HG02642 (cell line): Measurements from ENCODE around the gene DAB2IP.
"Not testable (repeated sequence)": the region's sequence is repeated elsewhere in the genome, so short reads cannot be mapped to it uniquely, and the experiment has no call there.

ENCODE experiments used
- ATAC-seq: cut with Tn5 transposase; IDR thresholded peaks from one replicate; pipeline ENCODE4 v1.9.1; 2021; ENCODE audit warnings: mild to moderate bottlenecking; ENCODE audit not compliant: unreplicated experiment, poor library complexity

The DAB2IP gene

DNA sequence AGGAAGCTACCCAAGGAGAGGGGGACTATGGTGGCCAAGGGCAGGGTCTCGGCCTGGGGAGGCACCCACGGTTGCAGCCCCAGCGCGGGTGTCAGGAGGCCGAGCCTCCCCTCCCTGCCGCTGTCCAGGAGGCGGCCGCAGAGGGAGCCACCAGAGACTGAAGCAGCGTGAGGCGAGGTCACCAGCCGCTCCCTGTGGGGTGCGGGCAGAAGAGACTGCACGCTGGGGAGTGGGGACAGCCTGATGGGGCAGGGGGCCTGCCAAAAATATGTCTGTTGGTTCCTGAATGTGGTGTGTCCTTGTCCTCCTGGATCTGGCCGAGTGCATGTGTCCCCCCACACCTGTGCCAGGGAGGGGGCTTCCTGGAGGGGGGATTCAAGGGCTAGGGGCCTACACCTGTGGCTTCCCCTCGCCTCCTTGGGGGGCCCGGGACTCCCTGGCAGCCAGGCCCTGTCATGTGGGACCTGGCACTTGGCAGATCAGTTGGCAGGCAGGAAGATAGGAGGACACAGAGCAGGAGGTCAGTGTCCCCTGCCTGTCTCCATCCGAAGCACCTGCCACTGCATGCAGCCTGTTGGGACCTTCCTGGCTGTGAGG is 131.2 kb downstream of the DAB2IP start:
- no peak for ATAC-seq

DNA sequence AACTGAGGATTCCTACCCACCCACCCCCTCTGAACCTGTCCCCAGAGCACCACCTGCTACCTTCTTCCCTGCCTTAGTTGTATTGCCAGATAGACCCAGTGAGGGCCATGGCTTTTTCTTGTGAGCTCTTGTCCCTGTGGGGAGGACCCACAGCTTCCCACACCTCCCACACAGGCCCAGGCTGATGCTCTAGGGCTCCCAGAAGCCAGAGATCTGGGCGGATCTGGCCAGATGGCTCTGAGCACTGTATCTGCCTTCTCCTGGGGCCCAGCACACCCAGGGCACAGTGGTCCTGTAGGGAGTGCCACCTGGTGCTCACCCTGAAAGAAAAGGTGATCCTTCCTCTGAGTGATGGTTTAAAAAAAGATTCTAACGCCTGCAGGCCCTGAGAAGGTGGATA is 131.7 kb downstream of the DAB2IP start:
- ATAC-seq, result no peak

DNA sequence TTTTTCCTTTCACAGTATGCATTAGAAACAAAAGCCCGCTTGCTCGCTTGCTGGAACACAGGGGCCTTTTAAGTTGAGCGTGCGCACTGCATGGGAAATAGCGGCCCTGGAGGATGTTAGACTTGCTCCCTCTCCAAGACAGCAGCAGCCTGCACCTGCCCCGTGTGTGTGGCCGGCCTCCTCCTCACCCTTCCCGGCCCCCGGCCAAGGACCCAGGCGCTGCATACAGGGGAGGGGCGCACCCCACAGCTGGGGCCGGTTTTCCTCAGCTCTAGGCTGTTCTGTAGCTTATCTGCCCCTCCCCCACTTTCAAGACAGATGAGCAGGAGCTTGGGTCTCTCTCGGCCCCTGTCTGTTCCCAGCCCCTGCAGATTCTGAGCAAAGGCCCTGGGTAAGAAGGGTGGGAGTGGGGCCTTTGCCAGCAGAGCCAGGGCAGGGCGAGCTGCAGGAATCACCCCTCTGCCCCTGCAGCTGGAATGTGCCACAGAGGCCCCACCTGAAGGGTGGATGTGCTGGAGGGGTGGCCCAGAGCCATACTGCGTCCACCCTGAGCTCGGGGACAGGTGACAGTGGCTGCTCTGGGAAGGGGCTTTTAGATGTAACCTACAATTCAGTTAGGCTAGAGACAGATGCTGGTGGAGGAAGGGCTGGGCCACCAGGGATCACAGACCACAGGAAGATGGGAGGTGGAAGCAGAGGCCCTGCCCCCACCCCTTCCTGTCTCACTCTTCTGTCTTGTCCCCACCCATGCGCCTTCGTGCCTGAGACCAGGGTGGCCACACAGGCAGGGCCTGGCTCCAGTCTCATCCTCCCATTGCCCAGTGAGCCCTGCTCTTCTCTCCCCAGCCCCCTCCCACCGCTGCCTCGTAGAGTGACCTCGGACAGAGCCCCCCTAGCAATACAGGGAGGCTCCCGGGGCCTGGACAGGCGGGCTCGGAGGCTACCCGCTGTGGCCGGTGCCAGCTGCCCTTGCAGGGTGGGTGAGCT is 132.4 kb downstream of the DAB2IP start:
- ATAC-seq, result no peak

DNA sequence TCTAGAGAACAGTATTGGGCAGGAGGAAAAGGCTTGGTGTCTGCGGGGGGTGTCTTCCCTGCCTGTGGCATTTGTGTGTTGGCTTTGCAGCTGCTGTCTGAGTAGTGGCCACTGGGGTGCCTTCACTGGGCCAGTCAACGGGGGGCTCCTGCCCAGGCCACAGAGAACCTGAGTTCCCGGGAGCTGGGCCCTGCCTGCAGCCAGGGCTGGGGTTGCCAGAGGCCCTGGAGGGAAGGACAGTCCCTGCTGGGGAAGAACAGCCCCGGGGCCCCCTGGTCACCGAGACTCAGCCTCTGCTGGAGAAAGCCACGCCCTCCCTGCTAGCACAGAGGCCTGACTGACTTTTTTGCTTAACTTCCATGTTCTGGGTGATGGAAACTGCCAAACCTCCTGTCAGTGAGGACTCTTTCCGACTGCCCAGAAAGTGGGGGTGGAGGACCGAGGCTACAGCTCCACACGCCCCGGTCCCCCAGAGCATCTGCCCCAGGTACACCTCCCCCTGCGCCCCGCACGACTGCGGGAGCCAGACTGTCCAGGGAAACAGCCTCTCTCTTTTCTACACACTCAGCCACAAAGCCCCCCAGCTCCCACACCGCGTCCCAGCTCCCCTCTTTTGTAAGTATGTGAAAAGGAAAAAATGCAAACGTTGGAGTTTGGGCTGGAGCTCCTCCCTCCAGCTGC is 133.4 kb downstream of the DAB2IP start:
- ATAC-seq, result no peak

DNA sequence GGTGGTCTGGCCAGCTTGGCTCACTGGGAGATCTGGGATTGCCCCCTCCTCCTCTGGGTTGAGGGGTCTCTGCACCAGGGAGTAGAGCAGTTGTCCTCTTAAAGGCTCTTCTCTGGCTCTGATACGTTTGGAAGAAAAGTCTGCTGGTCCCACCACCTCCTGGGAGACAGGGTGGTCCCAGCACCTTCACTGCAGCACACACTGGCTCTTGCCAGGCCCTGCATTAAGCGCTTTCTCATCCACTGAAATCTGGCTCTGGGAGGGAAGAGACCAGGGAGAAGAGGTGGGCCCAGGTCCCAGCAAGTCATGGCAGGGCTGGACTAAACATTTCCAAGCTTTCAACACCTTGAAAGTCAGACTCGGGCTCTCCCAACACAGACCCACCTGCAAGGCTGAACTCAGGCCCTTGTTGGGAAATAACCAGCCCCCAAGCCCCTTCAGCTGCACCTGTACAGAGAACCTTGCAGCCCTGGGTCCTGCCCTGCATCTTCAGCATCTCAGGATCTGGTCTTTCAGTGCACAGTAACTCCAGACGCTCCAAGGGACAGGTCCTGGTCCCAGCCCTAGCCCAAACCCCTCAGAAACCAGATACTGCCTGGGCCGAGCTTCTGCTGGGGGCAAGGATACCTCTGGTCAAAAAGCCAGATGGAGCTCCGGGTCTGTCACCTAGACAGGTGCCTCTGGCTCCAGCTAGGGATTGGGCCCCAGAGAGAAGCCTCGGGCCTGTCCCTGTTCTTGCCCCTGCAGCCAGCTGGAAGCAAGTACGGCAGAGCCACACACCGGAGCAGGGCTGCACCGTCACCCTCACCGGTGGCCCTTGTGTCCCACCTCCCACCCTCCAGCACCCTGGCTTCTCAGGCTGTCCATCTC is 134.5 kb downstream of the DAB2IP start:
- ATAC-seq, result no peak

DNA sequence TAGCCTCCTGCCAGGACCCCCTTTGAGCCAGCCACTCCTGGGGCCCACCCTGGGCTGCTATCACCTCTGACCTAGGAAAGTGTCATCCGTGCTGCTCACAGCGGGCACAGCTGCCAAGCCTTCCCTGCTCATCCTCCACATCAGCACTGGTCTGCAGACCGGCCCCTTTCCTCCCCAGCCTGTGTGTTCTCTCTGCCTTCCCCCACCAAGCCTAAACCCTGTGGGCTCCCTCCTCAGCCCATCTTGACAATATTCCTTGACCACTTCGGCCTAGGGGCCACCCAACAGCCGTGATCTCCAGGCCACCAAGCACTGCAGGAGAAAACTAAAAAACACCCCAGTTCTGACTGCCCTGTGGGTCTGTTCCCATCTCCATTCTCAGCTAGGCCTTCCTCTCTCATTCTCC is 135.1 kb downstream of the DAB2IP start:
- no peak for ATAC-seq

DNA sequence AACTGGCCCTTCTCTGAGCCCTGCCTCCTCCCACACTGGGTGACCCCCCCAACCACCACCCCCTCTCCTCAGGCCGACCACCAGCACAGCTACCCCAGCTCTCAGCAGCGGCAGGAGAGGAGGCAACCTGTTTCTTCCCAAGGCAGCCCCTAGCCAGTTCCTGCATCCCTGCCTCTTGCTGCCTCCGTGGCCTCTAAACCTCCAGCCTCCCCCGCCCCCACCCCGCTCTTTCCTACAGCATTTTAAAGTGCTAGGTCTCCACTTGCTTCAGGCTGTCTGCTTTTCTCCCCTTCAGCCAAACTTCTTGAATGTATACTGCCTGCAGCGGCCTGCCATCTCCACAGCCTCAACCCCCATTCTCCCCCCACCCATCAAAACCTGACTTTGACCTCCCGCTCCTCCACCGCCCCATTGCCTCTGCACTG is 135.6 kb downstream of the DAB2IP start:
- ATAC-seq, result no peak

DNA sequence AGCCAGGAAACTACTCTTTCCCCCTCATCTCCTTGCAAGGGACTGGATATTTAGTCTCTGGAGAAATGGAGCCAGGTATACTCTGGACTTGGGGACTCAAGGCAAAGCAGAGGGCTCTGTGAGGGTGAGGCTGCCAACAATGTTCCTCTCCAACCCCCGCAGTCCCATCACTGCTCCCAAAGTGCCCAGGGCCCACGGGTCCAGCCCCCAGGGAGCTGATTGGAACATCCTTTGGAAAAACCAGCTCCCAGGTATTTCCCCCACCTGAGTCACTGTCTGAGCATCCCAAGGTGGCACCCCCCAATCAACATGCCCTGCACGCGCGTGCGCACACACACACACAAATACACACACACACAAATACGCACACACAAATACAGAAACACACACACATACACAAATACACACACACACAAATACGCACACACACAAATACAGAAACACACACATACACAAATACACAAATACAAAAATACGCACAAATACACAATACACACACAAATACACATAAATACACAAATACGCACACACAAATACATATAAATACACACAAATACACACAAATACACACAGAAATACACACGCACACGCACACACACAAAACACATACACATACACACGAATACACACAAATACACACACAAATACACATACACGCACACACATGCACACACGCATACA is 137.4 kb downstream of the DAB2IP start:
- ATAC-seq, result no peak

DNA sequence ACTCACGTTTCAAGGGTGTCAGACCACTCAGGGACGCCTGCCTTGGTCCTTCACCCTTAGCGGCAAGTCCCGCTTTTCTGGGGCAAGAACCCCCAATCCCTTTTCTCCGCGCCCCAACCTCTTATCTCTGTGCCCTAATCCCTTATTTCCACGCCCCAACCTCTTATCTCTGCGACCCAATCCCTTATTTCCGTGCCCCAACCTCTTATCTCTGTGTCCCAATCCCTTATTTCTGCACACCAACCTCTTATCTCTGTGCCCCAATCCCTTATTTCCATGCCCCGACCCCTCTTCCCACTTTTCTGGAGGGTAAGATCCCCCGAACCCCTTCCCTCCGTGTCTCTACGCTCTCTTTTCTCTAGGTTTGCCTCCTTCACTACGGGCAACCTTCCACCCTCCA is 139.4 kb downstream of the DAB2IP start:
- ATAC-seq, result no peak

DNA sequence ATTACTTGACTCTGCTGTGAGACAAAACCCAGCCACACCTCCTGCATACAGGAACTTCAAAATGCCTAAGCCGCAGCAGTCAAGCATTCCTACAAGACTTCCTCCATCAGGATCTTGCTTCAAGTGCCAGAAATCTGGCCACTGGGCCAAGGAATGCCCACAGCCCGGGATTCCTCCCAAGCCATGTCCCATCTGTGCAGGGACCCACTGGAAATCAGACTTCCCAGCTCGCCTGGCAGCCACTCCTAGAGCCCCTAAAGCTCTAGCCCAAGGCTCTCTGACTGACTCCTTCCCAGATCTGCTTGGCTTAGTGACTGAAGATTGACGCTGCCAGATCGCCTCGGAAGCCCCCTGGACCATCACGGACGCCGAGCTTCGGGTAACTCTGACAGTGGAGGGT is 141.0 kb downstream of the DAB2IP start:
- not testable (repeated sequence) for ATAC-seq

DNA sequence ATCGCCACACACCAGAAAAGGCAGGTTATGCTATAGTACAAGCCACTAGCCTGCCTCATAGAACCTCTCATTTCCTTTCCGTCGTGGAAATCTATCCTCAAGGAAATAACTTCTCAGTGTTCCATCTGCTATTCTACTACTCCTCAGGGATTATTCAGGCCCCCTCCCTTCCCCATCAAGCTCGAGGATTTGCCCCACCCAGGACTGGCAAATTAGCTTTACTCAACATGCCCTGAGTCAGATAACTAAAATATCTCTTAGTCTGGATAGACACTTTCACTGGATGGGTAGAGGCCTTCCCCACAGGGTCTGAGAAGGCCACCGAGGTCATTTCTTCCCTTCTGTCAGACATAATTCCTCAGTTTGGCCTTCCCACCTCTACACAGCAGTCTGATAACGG is 142.9 kb downstream of the DAB2IP start:
- ATAC-seq, result not testable (repeated sequence)

DNA sequence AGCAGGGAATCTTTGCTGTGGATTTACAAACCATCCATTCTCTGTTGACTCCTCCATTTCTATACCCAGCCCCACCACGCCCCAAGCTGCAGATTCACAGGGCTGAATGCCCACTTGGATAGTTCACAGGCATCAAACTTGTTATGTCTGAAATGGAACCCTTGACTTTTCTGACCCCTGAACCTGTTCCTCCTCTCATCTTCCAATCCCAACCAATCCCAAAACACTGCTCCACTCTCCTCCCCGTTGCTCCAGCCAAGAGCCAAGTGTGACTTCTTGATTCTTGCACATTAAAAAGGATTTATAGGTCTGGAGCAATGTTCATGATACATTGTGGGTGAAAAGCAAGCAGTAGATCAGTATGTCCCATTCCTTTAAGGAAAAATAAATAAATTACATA is 145.6 kb downstream of the DAB2IP start:
- ATAC-seq, result no peak

DNA sequence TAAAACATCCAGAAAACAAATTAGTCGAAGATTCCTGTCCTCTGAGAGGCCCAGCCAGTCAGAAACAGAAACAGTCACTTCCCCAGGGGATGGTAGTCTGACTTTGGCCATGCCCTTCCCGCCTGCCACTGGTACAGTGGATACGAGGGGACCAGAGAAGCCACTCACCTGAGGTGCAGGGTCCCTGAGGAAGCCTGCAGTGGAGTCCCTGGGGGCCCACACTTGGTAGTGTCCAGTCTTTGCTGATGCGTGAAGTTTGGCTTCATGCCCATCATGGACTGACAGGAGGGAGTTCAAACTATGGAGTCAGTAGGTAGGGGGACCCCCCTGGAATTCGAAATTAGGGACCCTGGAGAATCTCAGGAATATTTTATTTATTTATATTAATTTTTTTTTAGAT is 147.5 kb downstream of the DAB2IP start:
- ATAC-seq, result no peak

DNA sequence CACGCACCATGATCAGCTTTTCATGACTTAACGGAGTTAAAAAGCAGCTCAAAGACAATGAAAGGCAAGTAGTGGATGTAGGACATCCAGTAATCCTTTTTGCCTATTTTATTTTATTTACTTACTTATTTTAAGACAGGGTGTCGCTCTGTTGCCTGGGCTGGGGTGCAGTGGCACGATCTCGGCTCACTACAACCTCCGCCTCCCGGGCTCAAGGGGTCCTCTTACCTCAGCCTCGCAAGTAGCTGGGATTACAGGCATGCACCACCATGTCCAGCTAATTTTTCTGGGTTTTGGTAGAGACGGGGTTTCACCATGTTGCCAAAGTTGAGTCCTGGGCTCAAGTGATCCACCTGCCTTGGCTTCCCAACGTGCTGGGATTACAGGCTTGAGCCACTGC is 148.9 kb downstream of the DAB2IP start:
- no peak for ATAC-seq

DNA sequence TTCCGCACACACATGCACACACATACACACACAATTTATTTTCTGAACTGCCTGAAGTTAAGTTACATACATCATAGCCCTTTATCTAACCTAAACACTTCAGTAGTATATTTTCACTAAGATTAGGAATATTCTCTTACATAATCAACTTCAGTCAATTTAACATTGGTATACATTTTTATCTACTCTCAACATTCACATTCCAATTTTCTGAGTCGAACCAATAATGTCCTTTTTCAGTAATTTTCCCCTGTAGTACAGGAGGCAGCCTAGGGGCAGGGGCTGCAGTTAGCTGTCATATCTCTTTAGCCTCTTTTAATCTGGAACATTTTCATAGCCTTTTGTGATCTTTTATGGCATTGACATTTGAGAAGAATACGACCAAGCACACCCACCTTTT is 150.1 kb downstream of the DAB2IP start:
- ATAC-seq, result no peak

DNA sequence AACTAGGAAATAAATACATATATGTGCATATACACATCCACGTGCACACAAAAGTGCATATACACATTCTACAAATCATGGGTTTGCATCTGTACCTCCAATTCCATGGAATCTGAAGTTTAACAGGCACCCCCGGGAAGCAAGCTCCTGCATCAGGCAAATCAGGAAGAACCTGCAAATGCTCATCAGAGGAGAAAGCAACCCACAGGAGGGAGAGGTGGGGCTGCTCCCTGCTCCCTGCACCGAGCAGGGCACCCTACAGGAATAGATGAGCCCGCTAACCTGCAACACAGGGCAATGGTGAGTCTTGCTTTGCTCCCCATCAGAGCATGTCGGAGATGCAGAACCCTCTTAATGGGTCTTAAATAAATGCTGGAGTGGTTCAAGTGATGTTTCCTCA is 151.3 kb downstream of the DAB2IP start:
- no peak for ATAC-seq

DNA sequence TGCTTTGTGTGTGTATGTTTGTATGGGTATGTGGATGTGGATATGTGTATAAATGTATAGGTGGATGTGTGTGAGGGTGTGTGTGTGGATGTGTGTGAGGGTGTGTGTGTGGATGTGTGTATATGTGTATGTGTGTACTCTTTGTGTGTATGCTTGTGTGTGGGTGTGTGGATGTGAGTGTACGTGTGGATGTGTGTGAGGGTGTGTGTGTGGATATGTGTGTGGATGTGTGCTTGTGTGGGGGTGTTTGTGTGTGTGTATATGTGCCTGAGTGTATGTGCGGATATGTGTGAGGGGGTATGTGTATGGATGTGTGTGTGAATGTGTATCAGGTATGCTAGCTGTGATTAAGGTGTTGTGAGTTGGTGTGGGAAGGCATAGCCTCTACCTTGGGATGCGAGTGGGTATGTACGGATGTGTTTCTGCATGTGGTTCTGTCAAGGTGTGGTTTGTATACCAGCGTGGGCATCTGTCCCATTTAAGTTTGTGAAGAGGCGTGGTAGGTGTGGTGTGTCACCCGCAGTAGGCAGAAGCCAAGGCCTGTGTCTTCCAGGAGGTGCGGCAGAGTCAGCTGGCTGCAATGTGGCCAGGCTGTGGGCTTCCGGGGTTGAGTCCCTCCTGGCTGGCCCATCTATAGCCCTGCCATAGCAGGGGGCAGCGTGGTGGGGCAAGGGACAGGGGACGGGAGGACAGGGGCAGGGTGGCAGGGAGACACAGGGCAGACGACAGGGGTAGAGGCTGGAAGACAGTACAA is 155.8 kb downstream of the DAB2IP start:
- ATAC-seq, result no peak

DNA sequence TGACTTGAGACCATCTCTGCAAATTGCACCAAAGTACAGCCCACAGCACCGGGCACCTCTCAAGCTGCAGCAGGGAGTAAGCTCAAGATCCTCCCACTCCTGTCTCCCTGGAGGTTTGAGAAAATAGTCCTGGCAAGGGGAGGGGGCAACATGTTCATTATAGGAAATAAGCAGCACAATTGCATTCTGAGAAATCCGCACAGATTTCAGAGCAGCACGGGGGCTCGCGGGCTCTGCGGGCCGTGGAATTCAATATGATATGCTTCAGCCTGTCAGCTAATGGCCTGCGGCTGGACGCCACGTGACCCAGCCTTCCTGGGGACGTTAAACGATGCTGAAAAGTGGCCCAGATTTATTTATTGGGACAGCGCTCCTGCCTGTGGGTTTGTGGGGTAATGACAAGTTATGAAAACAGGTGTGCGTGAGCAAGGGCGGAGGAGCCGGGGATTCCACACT is 156.4 kb downstream of the DAB2IP start:
- ATAC-seq, result no peak

DNA sequence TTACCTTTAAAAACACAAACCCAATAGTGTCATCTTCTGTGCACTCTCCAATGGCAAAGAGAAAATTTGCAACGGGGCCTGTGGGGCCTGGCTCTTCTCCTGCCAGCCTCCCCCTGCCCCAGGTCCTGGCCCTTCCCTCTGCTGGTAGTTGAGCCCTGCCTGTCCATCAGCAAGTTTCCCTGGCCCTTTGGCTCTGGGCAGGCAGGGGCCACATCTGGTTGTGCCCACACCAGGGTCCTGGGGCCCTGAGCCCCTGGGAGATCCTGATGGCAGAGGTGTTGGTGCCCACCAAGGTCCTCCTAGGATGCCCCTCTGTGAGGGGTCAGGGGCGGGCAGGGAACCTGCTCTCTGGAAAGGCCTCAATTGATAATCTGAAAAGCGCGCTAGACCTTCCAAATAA is 157.3 kb downstream of the DAB2IP start:
- no peak for ATAC-seq
